Activated naive CD4-positive, alpha-beta T cell treated with anti-CD3 and anti-CD28 coated beads, Interleukin-2, amount 50 U/mL, for 72 hours (primary cell): ENCODE data around the gene NRSN2. TPM values are rescaled to one million over a fixed set of nuclear protein-coding genes. Genes with fewer than 3 reads are reported as not detected.
A peak's percentile ranks its signal among the peaks of the same experiment; 100 is the strongest.
"Not testable (repeated sequence)": the region's sequence is repeated elsewhere in the genome, so short reads cannot be mapped to it uniquely, and the experiment has no call there.

Experiments
- ATAC-seq, 2 donors: fragments of 150-1000 bp; cut with Tn5 transposase; 2 replicates each; pipeline ENCODE4 v1.10.0; 2021; ENCODE audit warnings: mild to moderate bottlenecking in 2 of 2, moderate library complexity in 2 of 2
- DNase-seq, 2 donors: peaks; one replicate each; pipeline ENCODE4 v3.0.0; 2021 to 2022; ENCODE audit warnings: low spot score in 2 of 2
- H3K27ac Mint-ChIP-seq, 2 donors: one replicate each; pipeline ENCODE4 v1.8.0; 2022; ENCODE audit warnings: mild to moderate bottlenecking in 2 of 2, mixed read lengths in 2 of 2
- H3K36me3 Mint-ChIP-seq, 2 donors: one replicate each; pipeline ENCODE4 v1.8.0; 2022; ENCODE audit warnings: mixed read lengths in 2 of 2
- H3K9me3 Mint-ChIP-seq, 2 donors: one replicate each; pipeline ENCODE4 v1.8.0; 2022; ENCODE audit warnings: mixed read lengths in 2 of 2
- total RNA-seq, 2 donors: library from RNA; stranded (reverse); gene quantifications; one replicate each; pipeline ENCODE4 v1.2.3, GENCODE V29; 2022

Gene NRSN2
- total RNA-seq, 2 donors from 2014 or later, result 4.2 to 8.5 TPM

DNA sequence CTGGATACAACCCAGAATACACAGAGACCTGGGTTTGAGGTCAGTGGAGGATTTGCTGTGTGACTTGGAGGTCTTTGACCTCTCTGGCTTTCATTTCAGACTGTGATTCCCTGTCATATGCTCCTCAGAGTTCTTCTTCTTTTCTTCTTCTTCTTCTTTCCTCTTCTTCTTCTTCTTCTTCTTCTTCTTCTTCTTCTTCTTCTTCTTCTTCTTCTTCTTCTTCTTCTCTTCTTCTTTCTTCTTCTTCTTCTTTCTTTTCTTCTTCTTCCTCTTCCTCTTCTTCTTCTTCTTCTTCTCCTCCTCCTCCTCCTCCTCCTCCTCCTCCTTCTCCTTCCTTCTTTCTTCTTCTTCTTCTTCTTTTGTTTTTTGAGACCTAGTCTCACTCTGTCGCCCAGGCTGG lies 10.9 kb upstream of the NRSN2 start:
- H3K27ac Mint-ChIP-seq, result not testable (repeated sequence)

DNA sequence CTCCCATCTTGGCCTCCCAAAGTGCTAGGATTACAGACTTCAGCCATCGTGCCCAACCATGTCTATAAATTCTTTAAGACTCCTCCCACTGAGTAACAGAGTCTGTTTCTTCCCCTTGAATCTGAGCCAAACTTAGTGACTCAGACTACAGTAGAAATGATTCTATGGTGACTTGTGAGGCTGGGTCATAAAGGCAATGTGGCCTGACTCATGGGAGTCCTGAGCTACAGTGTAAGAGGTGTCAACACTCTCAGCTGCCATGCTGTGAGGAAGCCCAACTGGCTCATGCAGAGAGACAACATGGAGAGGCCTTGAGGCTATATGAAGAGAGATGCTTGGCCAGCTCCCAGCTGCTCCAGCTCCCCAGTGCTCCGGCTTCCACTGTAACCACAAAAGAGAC lies 5.2 kb upstream of the NRSN2 start:
- no peak for DNase-seq
- peaks cover 11 to 17% of the 10 kb centered on the region in 2 donors for H3K36me3 Mint-ChIP-seq
- H3K9me3 Mint-ChIP-seq, result peaks cover 6 to 11% of the 10 kb centered on the region in 2 donors
- ATAC-seq, result peak; percentile 97 to 98
- H3K27ac Mint-ChIP-seq, result peak overlapping the region; percentile 14 to 48

More for the DNA sequence above, 10.9 kb upstream of the NRSN2 start:
- DNase-seq, H3K36me3 Mint-ChIP-seq, H3K9me3 Mint-ChIP-seq, ATAC-seq: not testable (repeated sequence)

DNA sequence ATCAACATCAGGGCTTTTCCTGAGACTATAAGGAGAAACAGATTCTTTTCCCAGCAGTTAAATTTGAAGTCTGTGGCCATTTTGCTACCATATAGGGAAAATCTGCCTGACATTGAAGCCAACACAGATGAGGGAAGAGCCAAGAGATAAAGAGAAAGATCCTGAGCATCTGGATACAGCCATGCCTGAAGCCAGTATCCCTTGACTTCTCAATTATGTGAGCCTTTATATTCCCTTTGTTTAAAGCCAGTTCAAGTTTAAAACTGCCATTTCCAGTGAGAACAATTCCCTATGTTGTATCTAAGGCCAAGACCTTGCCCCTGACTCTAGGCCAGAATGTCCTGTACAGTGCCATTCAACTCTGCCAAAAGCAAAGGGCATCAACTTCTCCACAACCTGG lies 3.8 kb upstream of the NRSN2 start:
- Mint-ChIP-seq H3K36me3 (peaks cover 11 to 17% of the 10 kb centered on the region in 2 donors), H3K9me3 (peaks cover 6 to 11% of the 10 kb centered on the region in 2 donors), H3K27ac (no peak overlapping the region)
- DNase-seq (no peak), ATAC-seq (no peak)

DNA sequence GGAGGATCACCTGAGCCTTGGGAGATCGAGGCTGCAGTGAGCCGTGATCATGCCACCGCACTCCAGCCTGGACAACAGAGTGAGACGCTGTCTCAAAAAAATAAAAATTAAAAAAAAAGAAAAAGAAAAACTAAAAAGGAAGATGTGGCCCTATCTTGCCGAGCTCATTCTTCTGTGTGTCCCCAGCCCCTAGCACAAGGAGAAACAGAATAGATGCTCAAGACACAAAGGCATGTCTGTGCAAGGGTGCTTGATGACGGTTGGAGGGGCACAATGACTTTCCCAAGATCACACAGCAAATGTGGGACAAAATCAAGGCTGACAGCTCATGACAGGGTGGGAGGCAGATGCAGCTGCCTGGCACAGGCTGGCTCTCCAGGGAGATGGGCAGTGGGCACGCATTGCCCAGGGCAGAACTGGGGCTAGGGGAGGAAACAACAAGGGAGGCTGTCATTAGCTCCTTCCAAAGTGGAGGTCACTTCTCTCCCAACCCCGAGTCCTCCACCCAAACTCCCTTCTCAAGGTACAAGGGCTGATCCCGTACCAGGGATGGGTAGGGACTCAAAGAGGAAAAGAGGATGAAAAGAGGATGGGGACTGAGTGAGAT lies 775 bp upstream of the NRSN2 start:
- Mint-ChIP-seq H3K36me3 (peaks cover 11 to 17% of the 10 kb centered on the region in 2 donors), H3K27ac (peak overlapping the region; percentile 66 to 83), H3K9me3 (peaks cover 6 to 11% of the 10 kb centered on the region in 2 donors)
- DNase-seq (no peak), ATAC-seq (no peak)

DNA sequence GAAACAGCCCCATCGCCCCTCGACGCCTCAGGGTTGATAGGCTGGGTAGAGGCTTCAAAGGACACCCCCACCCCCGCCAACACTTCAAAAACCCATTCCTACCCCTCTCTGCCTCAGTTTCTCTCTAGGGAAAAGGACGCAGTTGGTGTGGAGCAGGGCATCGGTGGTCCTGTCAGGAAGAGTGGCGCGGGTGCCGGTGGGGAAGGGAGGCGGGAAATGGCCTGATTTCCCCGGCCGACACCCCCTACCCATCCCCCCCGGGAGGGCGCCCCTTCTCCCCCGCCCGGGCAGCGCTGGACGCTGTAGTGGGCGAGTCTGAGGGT lies 367 bp downstream of the NRSN2 start:
- no peak overlapping the region for H3K27ac Mint-ChIP-seq
- ATAC-seq, result no peak
- peaks cover under 1 to 3% of the 10 kb centered on the region in 2 donors for H3K9me3 Mint-ChIP-seq

DNA sequence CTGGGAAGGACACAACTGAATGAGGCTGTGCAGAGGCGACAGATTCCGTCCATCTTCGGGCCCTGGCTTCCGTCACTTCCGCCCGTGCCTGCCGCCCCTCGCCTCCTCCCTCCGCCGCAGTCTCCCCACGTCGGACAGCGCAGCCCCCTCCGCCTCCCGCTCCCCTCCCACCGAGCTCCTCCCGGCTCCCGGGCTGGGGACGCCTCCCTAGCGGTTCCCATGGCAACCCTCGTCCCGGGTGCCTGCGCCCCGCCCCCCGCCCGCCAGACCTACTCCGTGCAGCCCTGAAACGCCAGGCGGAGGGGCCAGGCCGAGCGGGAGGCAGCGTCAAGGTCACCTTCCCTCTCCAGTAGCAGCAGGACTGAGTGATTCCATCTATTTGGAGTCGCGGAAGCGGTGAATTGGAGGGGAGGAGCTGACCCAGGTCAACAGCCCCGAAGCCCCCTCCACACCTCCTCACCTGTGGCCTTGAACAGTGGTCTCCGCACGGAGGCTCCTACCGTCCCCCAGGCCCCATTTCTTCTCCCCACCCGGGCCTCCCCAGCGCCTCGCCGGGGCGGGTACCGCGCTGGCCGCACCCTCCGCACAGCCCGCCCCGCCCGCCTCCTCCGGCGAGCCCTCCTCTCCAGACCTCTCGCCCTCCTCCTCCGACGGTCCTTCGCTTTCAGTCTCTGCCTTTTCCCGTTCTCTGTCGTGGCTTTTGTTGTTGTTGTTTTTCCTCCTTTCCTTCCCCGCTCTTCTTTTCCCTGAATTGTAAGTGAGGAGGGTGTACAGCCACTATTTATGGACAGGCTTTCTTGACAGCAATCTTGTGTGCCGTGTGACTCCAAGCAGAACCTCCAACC lies 951 bp downstream of the NRSN2 start:
- Mint-ChIP-seq H3K27ac (peak overlapping the region; percentile 48 to 88), H3K9me3 (peaks cover 0 to 2% of the 10 kb centered on the region in 2 donors), H3K36me3 (peaks cover 0 to 9% of the 10 kb centered on the region in 2 donors)
- ATAC-seq (peak; percentile 76 to 83), DNase-seq (peak; percentile 66 to 70)

More for the DNA sequence above, 367 bp downstream of the NRSN2 start:
- DNase-seq, result no peak
- H3K36me3 Mint-ChIP-seq, result peaks cover under 1 to 10% of the 10 kb centered on the region in 2 donors

DNA sequence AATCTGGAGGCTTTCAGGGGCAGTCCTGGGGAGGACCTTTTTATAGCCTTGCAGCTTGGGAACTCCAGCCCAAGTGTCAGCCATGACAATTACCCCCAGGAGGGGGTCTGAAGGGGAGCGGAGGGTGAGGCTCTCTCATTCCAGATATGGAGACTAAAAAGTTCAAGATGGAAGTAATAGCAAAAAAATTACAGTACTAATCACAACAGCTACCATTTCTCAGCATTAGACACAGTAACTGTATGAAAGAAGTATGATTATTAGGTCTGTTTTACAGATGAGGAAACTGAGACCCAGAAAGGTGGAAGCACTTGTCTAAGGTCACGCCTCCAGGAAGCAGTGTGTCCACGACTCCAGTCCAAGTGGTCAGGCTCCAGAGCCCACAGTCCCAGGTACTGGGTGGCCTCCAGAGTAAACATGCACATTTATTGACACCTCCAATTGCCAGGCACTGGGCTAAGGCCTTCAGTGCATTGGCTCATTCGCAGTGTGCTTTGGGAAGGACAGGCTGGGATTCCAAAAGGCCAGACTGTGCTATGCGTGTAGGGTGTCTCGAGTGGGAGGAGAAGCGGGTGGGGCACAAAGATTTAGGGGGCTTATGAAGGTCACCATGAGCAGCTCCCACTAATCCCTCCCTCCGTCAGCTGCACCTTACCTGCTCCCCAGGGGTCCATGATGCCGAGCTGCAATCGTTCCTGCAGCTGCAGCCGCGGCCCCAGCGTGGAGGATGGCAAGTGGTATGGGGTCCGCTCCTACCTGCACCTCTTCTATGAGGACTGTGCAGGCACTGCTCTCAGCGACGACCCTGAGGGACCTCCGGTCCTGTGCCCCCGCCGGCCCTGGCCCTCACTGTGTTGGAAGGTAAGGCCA lies 2.3 kb downstream of the NRSN2 start:
- DNase-seq, result no peak
- Mint-ChIP-seq H3K36me3 (no peaks in the 10 kb centered on the region), H3K27ac (peak overlapping the region in 1 of 2 donors; percentile 66), H3K9me3 (no peaks in the 10 kb centered on the region)
- no peak for ATAC-seq

DNA sequence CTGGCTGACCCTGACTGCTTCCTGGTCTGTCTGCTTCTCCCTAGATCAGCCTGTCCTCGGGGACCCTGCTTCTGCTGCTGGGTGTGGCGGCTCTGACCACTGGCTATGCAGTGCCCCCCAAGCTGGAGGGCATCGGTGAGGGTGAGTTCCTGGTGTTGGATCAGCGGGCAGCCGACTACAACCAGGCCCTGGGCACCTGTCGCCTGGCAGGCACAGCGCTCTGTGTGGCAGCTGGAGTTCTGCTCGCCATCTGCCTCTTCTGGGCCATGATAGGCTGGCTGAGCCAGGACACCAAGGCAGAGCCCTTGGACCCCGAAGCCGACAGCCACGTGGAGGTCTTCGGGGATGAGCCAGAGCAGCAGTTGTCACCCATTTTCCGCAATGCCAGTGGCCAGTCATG lies 6.3 kb downstream of the NRSN2 start:
- ATAC-seq (no peak), DNase-seq (no peak)
- Mint-ChIP-seq H3K36me3 (no peaks in the 10 kb centered on the region), H3K9me3 (no peaks in the 10 kb centered on the region), H3K27ac (no peak overlapping the region)

DNA sequence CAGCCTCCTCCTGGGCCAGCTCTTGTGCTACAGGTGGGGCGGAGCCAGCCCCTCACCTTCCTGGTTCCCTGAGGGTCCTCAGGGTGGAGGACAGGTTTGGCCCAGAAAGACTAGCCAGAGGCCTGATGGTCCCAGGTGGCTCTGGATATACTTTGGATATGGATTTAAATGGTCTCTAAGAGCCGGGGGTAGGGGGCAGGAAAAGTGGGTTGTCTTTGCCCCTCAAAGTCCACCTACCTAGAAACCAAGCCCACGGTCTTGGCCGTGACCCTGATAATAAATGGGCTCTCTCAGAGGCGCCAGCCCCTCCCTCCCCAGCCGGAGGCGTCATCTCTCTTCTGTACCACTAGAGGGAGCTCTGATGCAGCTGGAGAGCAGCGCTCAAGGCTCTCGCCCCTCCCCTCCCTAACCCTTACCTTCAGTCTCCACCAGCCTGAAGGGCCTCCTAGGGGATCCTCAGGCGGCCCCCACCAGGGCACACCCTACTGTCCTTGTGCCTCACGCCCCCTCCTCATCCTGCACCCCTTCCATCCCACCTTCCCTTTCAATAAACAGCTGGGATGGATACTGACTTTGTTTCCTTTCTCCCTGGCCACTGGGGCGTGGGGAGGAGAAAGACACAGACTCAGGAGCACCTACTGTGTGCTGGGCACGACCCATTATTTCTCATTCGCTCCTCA lies 7.5 kb downstream of the NRSN2 start:
- peak; percentile 77 to 86 for DNase-seq
- H3K9me3 Mint-ChIP-seq, result no peaks in the 10 kb centered on the region
- peak; percentile 98 to 99 for ATAC-seq
- H3K36me3 Mint-ChIP-seq, result no peaks in the 10 kb centered on the region
- H3K27ac Mint-ChIP-seq, result no peak overlapping the region

DNA sequence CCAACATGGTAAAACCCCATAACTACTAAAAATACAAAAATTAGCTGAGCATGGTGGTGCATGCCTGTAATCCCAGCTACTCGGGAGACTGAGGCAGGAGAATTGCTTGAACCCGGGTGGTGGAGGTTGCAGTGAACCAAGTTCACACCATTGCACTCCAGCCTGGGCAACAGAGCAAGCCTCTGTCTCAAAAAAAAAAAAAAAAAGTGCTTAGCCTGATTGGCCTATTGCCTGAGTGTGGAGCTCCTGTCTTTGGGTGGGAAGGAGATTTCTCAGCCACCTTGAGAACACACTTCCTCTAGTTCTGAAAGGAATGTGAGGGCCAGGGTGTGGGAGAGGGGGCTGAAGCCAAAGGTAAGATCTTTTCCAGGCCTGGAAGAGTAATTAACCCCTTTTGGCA lies 9.2 kb downstream of the NRSN2 start:
- not testable (repeated sequence) for DNase-seq, H3K9me3 Mint-ChIP-seq, H3K27ac Mint-ChIP-seq, ATAC-seq, H3K36me3 Mint-ChIP-seq

DNA sequence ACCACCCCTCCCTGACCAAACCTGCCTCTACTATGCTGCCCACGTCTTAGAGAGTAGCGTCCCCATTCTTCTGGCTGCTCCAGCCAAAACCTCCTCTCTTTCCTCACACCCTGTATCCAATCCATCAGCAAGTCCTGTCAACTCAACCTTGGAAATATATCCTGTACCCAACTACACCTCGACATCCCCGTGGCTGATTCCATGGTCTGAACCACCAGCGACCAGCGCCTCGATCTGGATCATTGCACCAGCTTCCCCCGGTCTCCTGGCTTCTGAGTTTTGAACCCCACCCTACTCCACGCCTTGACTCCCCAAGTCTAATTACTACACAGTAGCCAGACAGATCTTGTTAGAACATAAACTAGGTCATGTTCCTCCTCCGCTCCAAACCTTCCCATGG lies 9.8 kb downstream of the NRSN2 start:
- Mint-ChIP-seq H3K9me3 (no peaks in the 10 kb centered on the region), H3K36me3 (no peaks in the 10 kb centered on the region), H3K27ac (no peak overlapping the region)
- no peak for DNase-seq
- ATAC-seq, result no peak

DNA sequence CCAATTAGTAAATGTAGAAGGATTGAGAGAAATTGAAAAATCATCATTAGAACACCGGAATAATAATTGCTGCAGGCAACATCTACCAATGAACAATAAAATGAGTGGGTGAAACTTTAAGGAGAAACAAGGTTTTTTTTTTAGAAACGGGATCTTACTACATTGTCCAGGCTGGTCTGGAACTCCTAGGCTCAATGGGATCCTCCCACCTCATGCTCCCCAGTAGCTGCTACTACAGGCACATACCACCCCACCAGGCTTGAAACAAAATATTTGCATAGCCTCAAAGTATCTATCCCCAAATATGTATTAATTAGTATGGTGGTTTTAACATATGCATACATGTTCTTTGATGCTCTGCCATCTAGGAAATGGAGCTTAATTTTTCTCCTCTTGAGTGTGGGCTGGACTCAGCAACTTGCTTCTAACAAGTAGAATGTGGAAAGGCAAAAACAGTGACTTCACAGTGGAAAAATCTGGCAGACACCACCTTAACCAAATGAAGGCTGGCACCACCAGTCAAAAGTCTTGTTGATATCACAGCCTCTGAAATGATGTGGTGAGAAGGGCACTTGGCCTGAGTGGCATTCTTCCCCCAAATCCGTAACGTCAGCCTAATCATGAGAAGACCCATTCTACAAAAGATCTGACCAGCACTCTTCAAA lies 12.1 kb downstream of the NRSN2 start:
- no peaks in the 10 kb centered on the region for H3K36me3 Mint-ChIP-seq
- H3K27ac Mint-ChIP-seq, result no peak overlapping the region
- DNase-seq (no peak), ATAC-seq (no peak)
- H3K9me3 Mint-ChIP-seq, result no peaks in the 10 kb centered on the region

DNA sequence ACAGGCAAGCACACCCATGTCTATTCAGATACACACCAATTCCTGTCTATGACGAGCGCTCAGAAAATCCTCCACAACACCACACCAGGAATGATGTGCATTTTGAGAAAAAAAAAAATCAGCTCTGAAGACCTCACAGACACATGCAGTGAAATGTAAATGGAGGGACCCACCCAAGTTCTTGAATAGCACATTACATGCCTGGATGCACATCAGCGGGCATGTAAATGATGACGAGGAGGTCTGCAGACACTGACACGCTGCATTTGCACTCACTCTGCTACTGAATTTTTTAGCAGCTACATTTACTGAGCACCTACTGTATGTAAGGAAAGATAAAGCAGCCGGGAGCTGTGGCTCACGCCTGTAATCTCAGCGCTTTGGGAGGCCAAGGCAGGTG lies 14.7 kb downstream of the NRSN2 start:
- ATAC-seq, result no peak
- DNase-seq, result no peak
- Mint-ChIP-seq H3K27ac (no peak overlapping the region), H3K9me3 (no peaks in the 10 kb centered on the region), H3K36me3 (no peaks in the 10 kb centered on the region)

DNA sequence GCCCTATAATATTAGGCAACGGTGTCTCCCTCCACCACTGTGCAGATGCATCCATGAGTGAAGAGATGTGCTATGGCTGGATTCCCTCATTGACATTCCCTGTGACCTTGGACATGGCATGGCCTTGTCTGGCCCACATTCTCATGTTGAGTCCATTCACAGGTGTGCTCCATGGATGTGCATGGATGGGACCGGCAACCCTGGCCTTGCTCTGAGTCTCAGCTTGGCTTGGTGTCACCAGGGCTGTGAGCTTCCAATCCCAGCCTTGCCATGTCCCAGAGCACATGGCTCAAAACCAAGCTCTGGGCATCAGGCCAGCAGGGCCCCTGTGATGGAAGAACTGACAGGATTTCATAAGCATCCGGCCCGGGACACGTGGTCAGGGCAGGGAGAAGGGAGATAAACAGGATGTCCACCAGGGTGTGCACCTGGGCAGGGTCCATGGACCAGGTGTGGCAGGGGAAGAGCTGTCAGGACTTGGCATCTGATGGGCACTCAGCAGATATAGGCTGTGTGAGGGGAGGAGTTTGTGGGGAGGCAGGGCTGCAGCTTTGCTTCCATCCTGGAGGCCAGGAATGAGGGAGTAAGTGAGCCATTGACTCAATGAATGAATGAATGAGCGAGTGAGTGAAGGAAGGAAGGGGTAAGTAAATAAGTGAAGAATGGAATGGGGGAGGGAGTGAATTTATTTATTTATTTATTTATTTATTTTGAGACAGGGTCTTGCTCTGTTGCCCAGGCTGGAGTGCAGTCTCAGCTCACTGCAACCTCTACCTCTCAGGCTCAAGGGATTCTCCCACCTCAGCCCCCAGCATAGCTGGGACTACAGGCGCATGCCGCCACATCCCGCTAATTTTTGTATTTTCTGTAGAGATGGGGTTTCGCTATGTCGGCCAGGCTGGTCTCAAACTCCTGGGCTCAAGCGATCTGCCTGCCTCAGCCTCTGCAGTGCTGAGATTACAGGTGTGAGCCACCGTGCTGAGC lies 15.7 kb downstream of the NRSN2 start:
- no peaks in the 10 kb centered on the region for H3K9me3 Mint-ChIP-seq
- DNase-seq (peak; percentile 36 to 70), ATAC-seq (peak; percentile 67 to 77)

More for the DNA sequence above, 15.7 kb downstream of the NRSN2 start:
- Mint-ChIP-seq H3K36me3 (no peaks in the 10 kb centered on the region), H3K27ac (peak overlapping the region; percentile 22 to 76)
